ENCODE data around the gene PKD2.
"Not testable (repeated sequence)": the region's sequence is repeated elsewhere in the genome, so short reads cannot be mapped to it uniquely, and the experiment has no call there.

PKD2 gene

GRCh38 chr4:88115587-88115986 is 108.2 kb downstream of the PKD2 start:
- DNase-seq (ENCODE audit: low read depth in 2 of 2): no peak

- no peak for DNase-seq (ENCODE audit: low read depth in 2 of 2)
Observed at GRCh38 chr4:88119943-88120342, 112.5 kb downstream of the PKD2 start.

GRCh38 chr4:88122260-88122659 is 114.8 kb downstream of the PKD2 start:
- DNase-seq (ENCODE audit: low read depth in 2 of 2): not testable (repeated sequence)

Measured in stimulated activated CD4-positive, alpha-beta T cell treated with anti-CD3 and anti-CD28 coated beads, Interleukin-12 subunit alpha, Interleukin-12 subunit beta, amount 100 ng/mL, for 24 hours (primary cell).